Ectodermal cell (in vitro differentiated cells): ENCODE results near the gene TAOK3.

Experiments used
- H3K27ac ChIP-seq: 2 replicates; pipeline ENCODE4 v1.7.0; 2013; ENCODE audit warnings: mild to moderate bottlenecking, low read depth, low read length; ENCODE audit not compliant: insufficient read depth, poor library complexity, severe bottlenecking
- H3K27me3 ChIP-seq: 2 replicates; pipeline ENCODE4 v1.7.0; 2013; ENCODE audit warnings: mild to moderate bottlenecking, low read length; ENCODE audit not compliant: insufficient read depth, control insufficient read depth, poor library complexity, severe bottlenecking
- H3K36me3 ChIP-seq: one replicate; pipeline ENCODE4 v1.7.0; 2013; ENCODE audit warnings: low read length; ENCODE audit not compliant: control insufficient read depth, insufficient read depth
- H3K4me1 ChIP-seq: one replicate; pipeline ENCODE4 v1.7.0; 2013; ENCODE audit warnings: low read length; ENCODE audit not compliant: control insufficient read depth, insufficient read depth
- H3K4me3 ChIP-seq: 2 replicates; pipeline ENCODE4 v1.7.0; 2013; ENCODE audit warnings: low read depth, low read length, control low read depth; ENCODE audit not compliant: insufficient read depth
- H3K9me3 ChIP-seq: 2 replicates; pipeline ENCODE4 v1.7.0; 2013; ENCODE audit warnings: mild to moderate bottlenecking, low read length, moderate library complexity; ENCODE audit not compliant: control insufficient read depth
- WGBS, 2 experiments: methylation state at CpG; one replicate each; pipeline ENCODE4 v1.1.7; 2013; ENCODE audit warnings: missing lambda C conversion rate in 2 of 2; 5-methylcytosine and 5-hydroxymethylcytosine counted together

The TAOK3 gene

DNA sequence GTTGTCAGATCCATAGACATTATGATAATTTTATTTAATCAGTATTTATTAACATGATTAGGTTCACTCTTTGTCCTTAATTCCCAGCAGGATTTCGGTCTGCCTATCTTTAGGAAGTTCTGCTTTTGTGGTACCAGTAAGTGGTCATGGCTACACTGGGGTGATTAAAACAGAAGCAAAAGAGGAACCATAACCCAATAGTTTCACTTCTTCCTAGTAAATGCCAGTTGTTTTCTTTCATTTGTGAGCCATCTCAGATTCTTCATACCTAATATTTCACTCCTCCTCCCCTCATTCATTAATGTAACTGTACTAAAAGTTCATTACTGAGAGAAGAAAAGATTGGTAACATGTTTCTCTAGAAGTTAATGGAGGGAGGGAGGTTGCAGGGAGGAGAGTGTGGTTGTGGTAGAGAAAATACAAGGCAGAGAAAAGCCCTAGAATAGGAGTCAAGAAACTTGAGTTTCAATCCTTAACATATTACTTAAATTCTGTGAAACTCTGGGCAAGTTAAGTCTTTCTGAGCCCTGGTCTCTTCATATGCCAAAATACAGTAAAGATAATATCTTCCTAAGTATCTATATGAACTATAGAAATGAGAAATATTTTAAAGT lies 135.5 kb downstream of the TAOK3 start:
- Histone ChIP-seq H3K9me3 (no peaks in the 10 kb centered on the region), H3K27me3 (no peaks in the 10 kb centered on the region)

DNA sequence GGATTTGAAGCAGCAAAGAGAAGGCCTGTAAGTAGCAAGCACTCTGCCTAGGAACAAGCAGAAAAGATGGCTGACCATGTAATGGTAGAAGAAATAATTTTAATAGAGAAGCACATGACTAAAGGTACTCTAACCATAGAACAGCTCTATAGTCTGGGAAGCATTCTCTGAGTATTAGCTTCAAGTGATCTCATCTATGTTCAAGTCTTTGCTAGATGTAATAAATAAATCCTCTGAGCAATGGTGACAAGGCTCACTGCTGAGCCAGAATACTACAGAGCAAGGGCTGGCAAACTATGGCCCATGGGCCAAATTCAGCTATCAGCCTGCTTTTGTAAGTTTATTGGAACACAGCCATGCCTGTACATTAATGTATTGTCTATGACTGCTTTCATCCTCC lies 152.0 kb downstream of the TAOK3 start:
- Histone ChIP-seq H3K27me3 (no peaks in the 10 kb centered on the region), H3K36me3 (no peaks in the 10 kb centered on the region), H3K27ac (peak overlapping the region; percentile 36), H3K4me3 (no peak overlapping the region), H3K9me3 (no peaks in the 10 kb centered on the region), H3K4me1 (no peaks in the 10 kb centered on the region)

More for the DNA sequence above, 135.5 kb downstream of the TAOK3 start:
- Histone ChIP-seq H3K27ac (no peak overlapping the region), H3K36me3 (no peaks in the 10 kb centered on the region), H3K4me3 (no peak overlapping the region), H3K4me1 (no peaks in the 10 kb centered on the region)
- 77% methylated on average over 1 of the region's 1 CpG; no CpG with 5 or more reads in 1 of the 2 experiments for WGBS, 2 experiments

- H3K27ac ChIP-seq = no peak overlapping the region
- H3K4me1 ChIP-seq = no peaks in the 10 kb centered on the region
- no peaks in the 10 kb centered on the region for H3K9me3 ChIP-seq
- H3K27me3 ChIP-seq = no peaks in the 10 kb centered on the region
- WGBS, 2 experiments = 84 to 88% methylated on average over 7 of the region's 7 CpGs
- H3K4me3 ChIP-seq = no peak overlapping the region
- no peaks in the 10 kb centered on the region for H3K36me3 ChIP-seq
Measured at GRCh38 chr12:118219772-118220171, 152.9 kb downstream of the TAOK3 start.

DNA sequence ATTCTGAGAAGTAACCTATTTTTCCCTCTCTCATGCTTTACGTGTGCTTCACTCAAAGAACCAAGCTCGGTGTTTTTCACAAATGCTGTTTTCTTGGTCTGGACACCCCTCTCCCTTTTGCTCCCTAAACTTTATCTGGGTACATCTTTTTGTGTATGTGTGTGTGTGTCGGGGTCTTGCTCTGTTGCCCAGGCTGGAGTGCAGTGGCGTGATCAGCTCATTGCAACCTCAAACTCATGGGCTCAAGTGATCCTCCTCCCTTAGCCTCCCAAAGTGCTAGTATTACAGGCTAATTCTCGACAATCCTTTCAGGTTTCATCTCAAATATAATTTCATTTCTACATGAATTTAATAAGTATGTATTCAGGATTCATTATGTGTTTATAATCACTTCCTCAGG lies 153.6 kb downstream of the TAOK3 start:
- no peak overlapping the region for H3K27ac ChIP-seq
- no peaks in the 10 kb centered on the region for H3K27me3 ChIP-seq
- H3K4me3 ChIP-seq = no peak overlapping the region
- 95 to 96% methylated on average over 5 of the region's 5 CpGs for WGBS, 2 experiments
- no peaks in the 10 kb centered on the region for H3K9me3 ChIP-seq
- no peaks in the 10 kb centered on the region for H3K4me1 ChIP-seq
- no peaks in the 10 kb centered on the region for H3K36me3 ChIP-seq

- no peaks in the 10 kb centered on the region for H3K4me1 ChIP-seq
- 100% methylated on average over 1 of the region's 1 CpG; no CpG with 5 or more reads in 1 of the 2 experiments for WGBS, 2 experiments
- no peak overlapping the region for H3K27ac ChIP-seq
Measured at GRCh38 chr12:118213452-118213851, 159.3 kb downstream of the TAOK3 start.

DNA sequence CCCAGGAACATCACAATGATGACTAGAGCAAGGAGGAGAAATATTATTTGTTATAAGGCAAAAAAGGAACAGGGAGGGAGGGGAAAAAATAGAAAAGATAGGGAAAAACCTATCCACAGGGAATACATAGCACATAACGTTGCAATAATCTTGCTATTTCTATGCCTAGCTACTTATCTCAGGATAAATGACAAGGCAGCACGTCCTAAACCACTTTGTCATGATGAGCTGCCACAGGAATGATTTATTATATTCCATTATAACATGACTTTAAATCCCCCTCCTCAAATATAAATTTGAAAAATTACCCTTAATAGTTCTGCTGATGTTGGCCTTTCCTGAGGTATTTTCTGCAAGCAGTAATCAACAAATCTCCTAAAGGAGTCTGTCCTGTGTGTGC lies 160.1 kb downstream of the TAOK3 start:
- 92 to 94% methylated on average over 2 of the region's 2 CpGs for WGBS, 2 experiments
- Histone ChIP-seq H3K4me1 (no peaks in the 10 kb centered on the region), H3K9me3 (no peaks in the 10 kb centered on the region), H3K27ac (no peak overlapping the region), H3K4me3 (no peak overlapping the region), H3K36me3 (no peaks in the 10 kb centered on the region), H3K27me3 (no peaks in the 10 kb centered on the region)

More at GRCh38 chr12:118213452-118213851, 159.3 kb downstream of the TAOK3 start:
- Histone ChIP-seq H3K4me3 (no peak overlapping the region), H3K27me3 (no peaks in the 10 kb centered on the region), H3K9me3 (no peaks in the 10 kb centered on the region), H3K36me3 (no peaks in the 10 kb centered on the region)

DNA sequence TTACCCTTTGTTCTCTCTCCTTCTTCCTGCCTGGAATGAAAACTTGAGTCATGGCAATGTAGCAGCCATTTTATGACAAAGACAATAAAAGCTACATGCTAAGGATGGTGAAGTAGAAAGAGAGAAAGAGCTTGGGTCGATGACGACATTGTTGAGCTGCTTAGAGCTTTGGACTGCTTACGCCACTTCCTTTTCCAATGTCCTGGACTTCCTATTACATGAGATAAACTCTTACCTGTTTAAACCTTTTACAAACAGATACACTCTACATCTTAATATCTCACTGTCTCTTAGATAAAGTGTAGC lies 166.6 kb downstream of the TAOK3 start:
- Histone ChIP-seq H3K27me3 (no peaks in the 10 kb centered on the region), H3K27ac (no peak overlapping the region), H3K36me3 (no peaks in the 10 kb centered on the region), H3K4me1 (no peaks in the 10 kb centered on the region), H3K4me3 (no peak overlapping the region), H3K9me3 (no peaks in the 10 kb centered on the region)
- WGBS, 2 experiments = 90 to 94% methylated on average over 3 of the region's 3 CpGs

DNA sequence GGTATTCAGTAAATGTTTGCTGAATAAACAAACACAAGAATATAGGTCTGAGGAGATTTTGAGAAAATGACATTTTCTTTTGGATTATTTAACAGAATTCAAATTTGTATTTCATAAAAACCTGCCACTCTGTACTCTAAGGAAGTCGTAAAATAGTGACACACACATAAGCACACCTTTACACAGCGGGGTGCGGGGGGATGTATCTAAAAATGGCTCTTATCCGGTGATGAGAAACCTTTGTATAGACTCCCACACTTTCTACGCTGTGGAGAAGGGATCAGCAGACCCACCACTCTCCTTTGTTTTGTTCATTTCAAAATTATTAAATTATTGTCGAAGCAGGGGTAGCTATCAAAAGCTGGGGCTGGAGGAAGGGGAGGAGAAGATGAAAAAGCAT lies 178.7 kb downstream of the TAOK3 start:
- 87 to 91% methylated on average over 6 of the region's 6 CpGs for WGBS, 2 experiments
- Histone ChIP-seq H3K27me3 (no peaks in the 10 kb centered on the region), H3K4me3 (no peak overlapping the region), H3K36me3 (no peaks in the 10 kb centered on the region), H3K4me1 (peaks cover 8% of the 10 kb centered on the region), H3K9me3 (no peaks in the 10 kb centered on the region), H3K27ac (no peak overlapping the region)

DNA sequence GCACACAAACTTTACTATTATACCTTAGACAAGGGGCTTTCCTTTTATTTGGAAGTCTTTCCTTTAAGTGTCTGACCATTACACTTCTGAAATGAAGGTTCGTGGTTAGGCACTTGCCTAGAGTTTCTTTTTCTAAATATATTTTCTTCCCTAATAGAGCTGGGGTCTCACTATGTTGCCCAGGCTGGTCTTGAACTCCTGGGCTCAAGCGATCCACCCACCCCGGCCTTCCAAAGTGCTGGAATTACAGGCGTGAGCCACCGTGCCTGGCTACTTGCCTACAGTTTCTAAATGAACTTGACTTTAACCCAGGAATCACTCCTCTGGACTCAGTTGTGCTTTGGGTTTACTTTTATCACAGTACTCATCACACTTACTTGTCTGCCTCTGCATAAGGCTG lies 179.2 kb downstream of the TAOK3 start:
- Histone ChIP-seq H3K4me1 (peaks cover 11% of the 10 kb centered on the region), H3K36me3 (no peaks in the 10 kb centered on the region), H3K27ac (no peak overlapping the region), H3K9me3 (no peaks in the 10 kb centered on the region), H3K27me3 (no peaks in the 10 kb centered on the region), H3K4me3 (no peak overlapping the region)
- 86 to 93% methylated on average over 5 of the region's 5 CpGs for WGBS, 2 experiments

DNA sequence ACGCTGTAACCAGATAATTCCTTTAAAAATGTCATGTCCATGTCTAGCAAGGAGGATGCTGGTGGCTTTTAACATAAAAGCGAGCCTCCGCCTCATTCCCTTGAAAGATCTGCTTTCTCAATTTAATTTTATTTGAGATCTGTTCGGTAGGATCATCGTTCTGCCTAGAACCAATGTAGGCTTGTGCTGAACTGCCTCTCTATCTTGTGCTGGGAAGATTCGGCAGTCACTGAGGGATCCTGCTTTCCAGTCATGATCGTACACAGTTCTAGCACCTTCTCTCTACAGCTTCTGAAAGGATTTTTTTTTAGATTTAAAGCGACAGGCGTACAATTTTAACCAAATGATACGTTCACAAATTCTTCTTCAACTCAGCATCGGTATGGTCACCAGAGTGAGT lies 182.4 kb downstream of the TAOK3 start:
- WGBS, 2 experiments = 75 to 78% methylated on average over 11 of the region's 11 CpGs
- no peaks in the 10 kb centered on the region for H3K9me3 ChIP-seq
- H3K27me3 ChIP-seq = no peaks in the 10 kb centered on the region
- H3K36me3 ChIP-seq = no peaks in the 10 kb centered on the region
- peaks cover 11% of the 10 kb centered on the region for H3K4me1 ChIP-seq
- H3K4me3 ChIP-seq = no peak overlapping the region
- H3K27ac ChIP-seq = peak overlapping the region; percentile 93

- 13 to 18% methylated on average over 14 of the region's 14 CpGs for WGBS, 2 experiments
- Histone ChIP-seq H3K4me1 (peaks cover 11% of the 10 kb centered on the region), H3K27ac (peak overlapping the region; percentile 93), H3K9me3 (no peaks in the 10 kb centered on the region), H3K4me3 (peak overlapping the region; percentile 16), H3K27me3 (no peaks in the 10 kb centered on the region), H3K36me3 (no peaks in the 10 kb centered on the region)
Measured at GRCh38 chr12:118189741-118190191, 182.9 kb downstream of the TAOK3 start.
